Measurements from ENCODE around the gene MFRP. TPM values are rescaled to one million over a fixed set of nuclear protein-coding genes. Genes with fewer than 3 reads are reported as not detected.

MFRP gene
- polyA plus RNA-seq, 2 of the 4 experiments (the other 2 are of a cell fraction), result not detected

GRCh38 chr11:119356349-119357031 is 10.0 kb upstream of the MFRP start:
- Histone ChIP-seq H3K27ac (peak overlapping the region; percentile 78 to 87), H3K4me1 (peaks cover 30% of the 10 kb centered on the region), H3K4me3 (peak overlapping the region; percentile 57), H3K4me2 (peak overlapping the region; percentile 89), H3K9me3 (no peaks in the 10 kb centered on the region)
- CTCF ChIA-PET, result interaction anchor here (0.6 to 5.1 kb wide), 40 partner anchors 9 to 752 kb away, joined by 3 to 341 read pairs (median 4); partner anchors contain the start of genes C1QTNF5, MCAM, MFRP and RNF26
- DNase-seq (ENCODE audit: low read depth in 1 of 2, low spot score in 1 of 2) (peak; percentile 70 to 90), ATAC-seq (peak; percentile 82 to 89), FAIRE-seq (no peak)
- TF ChIP-seq MAX (IDR thresholded peaks at IDR 0.05) (peak; percentile 67), JUNB (IDR thresholded peaks at IDR 0.05) (no peak), E2F6 (IDR thresholded peaks at IDR 0.05; ENCODE audit: borderline replicate concordance, low read depth) (peak; percentile 39; the same call in 1 of the 2 replicates), SMC3 (IDR thresholded peaks at IDR 0.05) (peak; percentile 80), RAD21 (conservative IDR thresholded peaks at IDR 0.05 in 1 of 2, IDR thresholded peaks at IDR 0.05 in 1 of 2) (peak; percentile 60 to 79), CTCF (IDR thresholded peaks at IDR 0.05) (peak; percentile 90)
- POLR2A ChIA-PET, result no interaction called here
- WGBS (ENCODE audit: missing lambda C conversion rate), result 2% methylated on average over 41 of the region's 54 CpGs

- no peak for FAIRE-seq
- POLR2A ChIA-PET, result no interaction called here
- CTCF ChIA-PET, result interaction anchor here (0.7 to 5.1 kb wide), 23 partner anchors 9 to 753 kb away, joined by 3 to 341 read pairs (median 5); partner anchors contain the start of genes C1QTNF5, MFRP and USP2
- TF ChIP-seq E2F6 (IDR thresholded peaks at IDR 0.05; ENCODE audit: borderline replicate concordance, low read depth) (no peak), TFCP2L1 (CRISPR knock-in tag; IDR thresholded peaks at IDR 0.05) (no peak), CEBPB (IDR thresholded peaks at IDR 0.05) (no peak), TP53 (CRISPR knock-in tag; IDR thresholded peaks at IDR 0.05) (no peak), SREBF2 (IDR thresholded peaks at IDR 0.05) (no peak), MAFK (IDR thresholded peaks at IDR 0.05; ENCODE audit: partially characterized antibody) (no peak), USF2 (IDR thresholded peaks at IDR 0.05) (no peak), PHF8 (IDR thresholded peaks at IDR 0.05; ENCODE audit: borderline replicate concordance, low read depth) (no peak), RFX5 (IDR thresholded peaks at IDR 0.05) (no peak), MAX (IDR thresholded peaks at IDR 0.05) (no peak), NR3C1 (IDR thresholded peaks at IDR 0.05) (no peak), ELK1 (IDR thresholded peaks at IDR 0.05; ENCODE audit: low read depth, low read length) (no peak), HDAC2 (IDR thresholded peaks at IDR 0.05) (no peak), POLR2AphosphoS2 (conservative IDR thresholded peaks at IDR 0.05; ENCODE audit: low read length) (no peak), CBX2 (IDR thresholded peaks at IDR 0.05; ENCODE audit: borderline replicate concordance, low read depth) (no peak), RCOR1 (IDR thresholded peaks at IDR 0.05; ENCODE audit: low read depth, low read length) (no peak), POLR2A (IDR thresholded peaks at IDR 0.05; ENCODE audit: low read length) (no peak)
- no peak for ATAC-seq
- WGBS (ENCODE audit: missing lambda C conversion rate), result 55% methylated on average over 9 of the region's 9 CpGs
- H3K9me3 ChIP-seq, result no peaks in the 10 kb centered on the region
- no peak for DNase-seq (ENCODE audit: low read depth in 1 of 2, low spot score in 1 of 2)
- H3K4me2 ChIP-seq, result no peak overlapping the region
- H3K27ac ChIP-seq, result no peak overlapping the region
- H3K4me1 ChIP-seq, result peaks cover 17% of the 10 kb centered on the region
- H3K4me3 ChIP-seq, result no peak overlapping the region
These were observed 8.8 kb upstream of the MFRP start for GRCh38 chr11:119355091-119355843.

Measured in A549 (cell line).